DOHH2 (cell line): Measurements from ENCODE around the gene S100A3.

Experiments used
- CTCF ChIP-seq: fragments of 200-600 bp; sonication (generic); IDR thresholded peaks from one replicate; pipeline ENCODE4 v1.5.1; 2014; ENCODE audit warnings: antibody characterized with exemption, mild to moderate bottlenecking, low read depth, low read length; ENCODE audit not compliant: poor library complexity, severe bottlenecking
- EZH2phosphoT487 ChIP-seq: fragments of 200-600 bp; sonication (generic); IDR thresholded peaks from 2 replicates; pipeline ENCODE4 v1.6.1; 2017; ENCODE audit warnings: borderline replicate concordance, mild to moderate bottlenecking, antibody characterized with exemption, low read length, moderate library complexity, mixed read lengths

- TF ChIP-seq CTCF (no peak), EZH2phosphoT487 (no peak)
Measured at GRCh38 chr1:153519242-153519641, 29.8 kb downstream of the S100A3 start.
